Natural killer cell (primary cell): Measurements from ENCODE around the gene CACNA2D4. TPM values are rescaled to one million over a fixed set of nuclear protein-coding genes. Genes with fewer than 3 reads are reported as not detected.

Source experiments
- ATAC-seq, 3 donors: fragments of 150-1000 bp in 2 of 3; fragments of 200-7000 bp in 1 of 3; cut with Tn5 transposase; 1 replicate in 1 of 3; 2 replicates in 2 of 3; pipeline ENCODE4 v1.10.0; 2021; ENCODE audit warnings: mild to moderate bottlenecking in 2 of 3, moderate library complexity in 2 of 3
- DNase-seq, 2 donors: peaks; one replicate each; pipeline versions ENCODE4 v3.0.0 to v3.0.0-alpha.2; 2013 to 2021; ENCODE audit warnings: mixed read lengths in 1 of 2
- H3K27ac ChIP-seq: one replicate; pipeline ENCODE4 v1.5.1; 2013; ENCODE audit warnings: mild to moderate bottlenecking, low read length
- H3K27me3 ChIP-seq: one replicate; pipeline ENCODE4 v1.6.1; 2013; ENCODE audit warnings: low read length; ENCODE audit not compliant: control insufficient read depth, insufficient read depth
- H3K36me3 ChIP-seq: one replicate; pipeline ENCODE4 v1.6.1; 2013; ENCODE audit warnings: low read length; ENCODE audit not compliant: control insufficient read depth, insufficient read depth
- H3K4me1 ChIP-seq: one replicate; pipeline ENCODE4 v1.6.1; 2013; ENCODE audit warnings: low read length; ENCODE audit not compliant: control insufficient read depth, insufficient read depth
- H3K4me3 ChIP-seq: one replicate; pipeline ENCODE4 v1.5.1; 2013; ENCODE audit warnings: low read length
- H3K9me3 ChIP-seq: one replicate; pipeline ENCODE4 v1.6.1; 2013; ENCODE audit warnings: low read length; ENCODE audit not compliant: control insufficient read depth, insufficient read depth
- H3K27ac Mint-ChIP-seq, 2 donors: one replicate each; pipeline ENCODE4 v1.8.0; 2022; ENCODE audit warnings: mild to moderate bottlenecking in 2 of 2, mixed read lengths in 2 of 2, moderate library complexity in 1 of 2
- H3K27me3 Mint-ChIP-seq, 2 donors: one replicate each; pipeline ENCODE4 v1.8.0; 2022; ENCODE audit warnings: low read depth in 2 of 2, mixed read lengths in 2 of 2
- H3K36me3 Mint-ChIP-seq: one replicate; pipeline ENCODE4 v1.8.0; 2022; ENCODE audit warnings: mixed read lengths
- H3K4me1 Mint-ChIP-seq, 2 donors: one replicate each; pipeline ENCODE4 v1.8.0; 2022; ENCODE audit warnings: mixed read lengths in 2 of 2
- H3K4me3 Mint-ChIP-seq: one replicate; pipeline ENCODE4 v1.8.0; 2022; ENCODE audit warnings: mild to moderate bottlenecking, moderate library complexity, mixed read lengths
- H3K9me3 Mint-ChIP-seq, 2 donors: one replicate each; pipeline ENCODE4 v1.8.0; 2022; ENCODE audit warnings: mixed read lengths in 2 of 2
- WGBS: methylation state at CpG from one replicate; pipeline ENCODE4 v1.1.7; 2013; ENCODE audit warnings: missing lambda C conversion rate; ENCODE audit not compliant: insufficient coverage; 5-methylcytosine and 5-hydroxymethylcytosine counted together
- intact Hi-C: fragments of 100-400 bp; cut with micrococcal nuclease; formaldehyde crosslinking; loops from one replicate; pipeline ENCODE4 v1.14.2; 2022
- total RNA-seq, 4 donors: library from RNA; stranded (reverse); fragments of 120-200 nt in 1 of 4; gene quantifications; one replicate each; pipeline versions ENCODE4 v1.2.3 to v1.2.4, GENCODE V29; 2013 to 2022
- TF ChIP-seq, protein P1 (sequence below): fragments of 200-600 bp; IDR thresholded peaks from one replicate; pipeline ENCODE4 v1.8.0; 2022; ENCODE audit warnings: antibody characterized with exemption

Gene CACNA2D4
- total RNA-seq, 3 donors from 2014 or later (not counting 1 experiment from before 2014, with no cell fraction given) = 26.5 to 49.6 (median 34.9) TPM

DNA sequence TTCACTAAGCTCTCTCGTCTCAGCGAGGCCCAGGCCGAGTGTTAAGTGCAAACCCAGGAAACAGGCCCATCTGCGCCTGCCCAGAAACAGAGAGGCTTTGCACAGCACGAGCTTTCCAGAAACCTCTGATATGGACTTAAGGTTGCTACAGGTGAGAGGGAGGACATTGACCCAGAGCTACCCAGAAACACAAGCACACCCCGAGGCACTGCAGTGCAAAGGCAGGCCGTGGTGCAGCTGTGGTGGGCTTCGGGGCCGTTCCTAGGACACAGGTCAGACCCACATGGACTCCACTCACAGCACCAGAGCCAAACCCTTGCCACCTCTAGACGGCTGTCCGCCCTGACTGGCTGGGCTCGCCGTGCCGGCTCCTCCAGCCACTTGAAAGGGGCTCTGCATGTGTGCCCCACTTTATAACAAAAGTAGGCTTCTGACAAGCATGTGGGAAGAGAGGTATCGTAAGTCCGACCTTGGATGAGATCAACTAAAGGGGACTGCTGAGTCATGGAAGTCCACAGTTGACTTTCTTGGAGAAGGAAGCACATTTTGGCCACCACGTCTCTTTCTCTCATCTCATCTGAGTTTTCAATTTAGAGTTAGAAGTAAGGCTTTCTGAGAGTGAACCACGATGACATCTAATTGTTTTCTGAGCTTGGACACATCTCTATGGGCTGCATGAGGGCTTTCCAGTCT lies 38.2 kb downstream of the CACNA2D4 start:
- no peak for ATAC-seq
- no peaks in the 10 kb centered on the region for H3K9me3 ChIP-seq
- H3K27me3 ChIP-seq = no peaks in the 10 kb centered on the region
- no peak for DNase-seq
- no peak overlapping the region for H3K27ac Mint-ChIP-seq
- no peaks in the 10 kb centered on the region for H3K4me1 Mint-ChIP-seq
- no peak overlapping the region for H3K27ac ChIP-seq
- no peaks in the 10 kb centered on the region for H3K4me1 ChIP-seq
- no peaks in the 10 kb centered on the region for H3K9me3 Mint-ChIP-seq
- no peaks in the 10 kb centered on the region for H3K36me3 ChIP-seq
- H3K36me3 Mint-ChIP-seq = no peaks in the 10 kb centered on the region
- H3K4me3 ChIP-seq = no peak overlapping the region
- intact Hi-C loops = no loop called here
- H3K4me3 Mint-ChIP-seq = no peak overlapping the region
- H3K27me3 Mint-ChIP-seq = peaks cover 0 to 4% of the 10 kb centered on the region in 2 donors
- 90% methylated on average over 18 of the region's 18 CpGs for WGBS
- TF ChIP-seq, protein P1, sequence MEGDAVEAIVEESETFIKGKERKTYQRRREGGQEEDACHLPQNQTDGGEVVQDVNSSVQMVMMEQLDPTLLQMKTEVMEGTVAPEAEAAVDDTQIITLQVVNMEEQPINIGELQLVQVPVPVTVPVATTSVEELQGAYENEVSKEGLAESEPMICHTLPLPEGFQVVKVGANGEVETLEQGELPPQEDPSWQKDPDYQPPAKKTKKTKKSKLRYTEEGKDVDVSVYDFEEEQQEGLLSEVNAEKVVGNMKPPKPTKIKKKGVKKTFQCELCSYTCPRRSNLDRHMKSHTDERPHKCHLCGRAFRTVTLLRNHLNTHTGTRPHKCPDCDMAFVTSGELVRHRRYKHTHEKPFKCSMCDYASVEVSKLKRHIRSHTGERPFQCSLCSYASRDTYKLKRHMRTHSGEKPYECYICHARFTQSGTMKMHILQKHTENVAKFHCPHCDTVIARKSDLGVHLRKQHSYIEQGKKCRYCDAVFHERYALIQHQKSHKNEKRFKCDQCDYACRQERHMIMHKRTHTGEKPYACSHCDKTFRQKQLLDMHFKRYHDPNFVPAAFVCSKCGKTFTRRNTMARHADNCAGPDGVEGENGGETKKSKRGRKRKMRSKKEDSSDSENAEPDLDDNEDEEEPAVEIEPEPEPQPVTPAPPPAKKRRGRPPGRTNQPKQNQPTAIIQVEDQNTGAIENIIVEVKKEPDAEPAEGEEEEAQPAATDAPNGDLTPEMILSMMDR = no peak

DNA sequence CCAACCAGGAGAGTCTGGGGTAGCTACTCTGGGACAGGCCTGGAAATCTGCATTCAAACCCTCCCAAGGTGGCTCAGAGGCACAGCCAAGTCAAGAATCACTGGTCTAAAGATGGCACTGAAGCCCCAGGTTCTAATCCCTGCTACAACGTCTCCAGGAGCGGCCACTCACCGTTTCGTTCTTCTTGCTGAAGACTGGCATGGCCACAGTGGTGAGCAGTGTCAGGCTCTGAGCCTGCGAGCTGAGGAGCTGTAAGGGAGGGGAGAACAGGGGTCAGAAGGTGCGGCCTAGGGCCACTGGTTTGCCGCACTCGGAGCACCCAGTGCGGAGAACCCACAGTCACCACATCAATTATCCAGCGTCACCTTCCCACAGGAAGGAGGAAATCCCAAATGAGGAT lies 38.8 kb downstream of the CACNA2D4 start:
- Mint-ChIP-seq H3K4me1 (no peaks in the 10 kb centered on the region), H3K27me3 (peaks cover 0 to 2% of the 10 kb centered on the region in 2 donors), H3K9me3 (no peaks in the 10 kb centered on the region), H3K36me3 (no peaks in the 10 kb centered on the region), H3K27ac (no peak overlapping the region), H3K4me3 (no peak overlapping the region)
- Histone ChIP-seq H3K36me3 (no peaks in the 10 kb centered on the region), H3K4me1 (no peaks in the 10 kb centered on the region), H3K9me3 (no peaks in the 10 kb centered on the region), H3K27me3 (no peaks in the 10 kb centered on the region), H3K27ac (no peak overlapping the region), H3K4me3 (no peak overlapping the region)
- intact Hi-C loops = no loop called here
- no peak for DNase-seq
- TF ChIP-seq, protein P1 = no peak
- ATAC-seq = no peak
- 91% methylated on average over 7 of the region's 10 CpGs for WGBS

DNA sequence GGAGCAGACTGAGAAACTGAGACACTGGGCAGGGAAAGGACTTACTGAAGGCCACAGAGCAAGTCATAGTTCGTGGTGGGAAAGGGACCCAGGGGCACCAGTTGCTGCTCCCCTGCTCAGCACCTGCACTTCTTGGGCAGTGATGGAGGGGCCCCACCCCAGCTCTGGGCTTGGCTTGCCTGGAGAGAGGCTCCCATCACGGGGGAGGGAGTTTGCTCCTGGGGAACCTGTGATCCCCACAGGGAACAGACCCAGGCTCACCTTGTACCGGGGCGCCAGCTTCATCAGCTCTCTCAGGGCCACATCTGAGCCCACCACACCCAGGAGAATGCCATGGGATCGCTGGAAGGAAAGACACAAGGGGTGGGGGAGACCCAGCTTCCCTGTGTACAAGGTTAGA lies 39.8 kb downstream of the CACNA2D4 start:
- Histone ChIP-seq H3K9me3 (no peaks in the 10 kb centered on the region), H3K4me3 (no peak overlapping the region), H3K36me3 (no peaks in the 10 kb centered on the region), H3K27ac (no peak overlapping the region), H3K4me1 (no peaks in the 10 kb centered on the region), H3K27me3 (no peaks in the 10 kb centered on the region)
- Mint-ChIP-seq H3K27ac (no peak overlapping the region), H3K4me3 (no peak overlapping the region), H3K9me3 (no peaks in the 10 kb centered on the region), H3K36me3 (no peaks in the 10 kb centered on the region), H3K4me1 (no peaks in the 10 kb centered on the region), H3K27me3 (peaks cover 0 to 5% of the 10 kb centered on the region in 2 donors)
- WGBS = 82% methylated on average over 5 of the region's 5 CpGs
- no peak for DNase-seq
- intact Hi-C loops = no loop called here
- ATAC-seq = no peak
- TF ChIP-seq, protein P1 = no peak

DNA sequence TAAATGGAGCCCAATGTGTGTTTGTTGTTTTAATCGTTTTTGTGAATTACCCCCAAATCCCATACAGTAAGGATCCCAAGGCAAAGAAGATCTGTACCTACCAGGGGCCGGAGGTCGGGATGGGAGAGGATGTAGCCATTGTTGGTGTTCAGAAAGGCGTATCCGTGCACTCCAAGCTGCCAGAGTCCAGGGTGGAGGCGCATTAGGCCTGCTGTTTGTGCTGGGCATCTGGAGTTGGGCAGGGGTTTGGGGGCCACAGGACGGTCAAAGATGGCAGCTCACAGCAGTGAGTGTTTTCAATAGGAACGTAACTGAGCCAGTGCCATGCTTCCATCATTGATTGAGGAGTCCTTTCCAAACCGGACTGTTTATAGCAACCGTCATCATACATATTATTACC lies 40.2 kb downstream of the CACNA2D4 start:
- Histone ChIP-seq H3K9me3 (no peaks in the 10 kb centered on the region), H3K27ac (no peak overlapping the region), H3K36me3 (no peaks in the 10 kb centered on the region), H3K27me3 (no peaks in the 10 kb centered on the region), H3K4me3 (no peak overlapping the region), H3K4me1 (no peaks in the 10 kb centered on the region)
- H3K27ac Mint-ChIP-seq = no peak overlapping the region
- DNase-seq = no peak
- no peaks in the 10 kb centered on the region for H3K9me3 Mint-ChIP-seq
- intact Hi-C loops = no loop called here
- 91% methylated on average over 9 of the region's 10 CpGs for WGBS
- ATAC-seq = no peak
- H3K36me3 Mint-ChIP-seq = no peaks in the 10 kb centered on the region
- H3K4me1 Mint-ChIP-seq = no peaks in the 10 kb centered on the region
- TF ChIP-seq, protein P1 = no peak
- H3K27me3 Mint-ChIP-seq = peaks cover 0 to 5% of the 10 kb centered on the region in 2 donors
- no peak overlapping the region for H3K4me3 Mint-ChIP-seq
